Lower leg skin (tissue), 4 donors: ENCODE measurements around the gene PTOV1. TPM values are rescaled to one million over a fixed set of nuclear protein-coding genes. Genes with fewer than 3 reads are reported as not detected.

Source experiments
- DNase-seq, 2 donors: peaks; one replicate each; pipeline ENCODE4 v3.0.0-alpha.2; 2019; ENCODE audit warnings: low spot score in 2 of 2
- H3K4me3 ChIP-seq: fragments of 200-600 bp; sonication (generic); 2 replicates; pipeline ENCODE4 v1.5.1; 2017; ENCODE audit warnings: mild to moderate bottlenecking, low read depth; ENCODE audit not compliant: poor library complexity, severe bottlenecking
- POLR2A ChIP-seq, 2 donors: fragments of 450-650 bp; IDR thresholded peaks; one replicate each; pipeline ENCODE4 v1.6.1; 2016 to 2017; ENCODE audit warnings: antibody characterized with exemption in 2 of 2, mild to moderate bottlenecking in 1 of 2, moderate library complexity in 1 of 2
- WGBS, 2 donors: methylation state at CpG; one replicate each; pipeline ENCODE4 v1.1.5; 2018; 5-methylcytosine and 5-hydroxymethylcytosine counted together
- intact Hi-C: fragments of 100-400 bp; cut with DNase I; formaldehyde crosslinking; loops from one replicate; pipeline ENCODE4 v1.15.0; 2023; ENCODE audit warnings: low total_unique reads
- total RNA-seq, 4 donors: library from RNA; depleted of rRNA; stranded (reverse); fragments of >200 nt; gene quantifications; one replicate each; pipeline ENCODE4 v1.1.0, GENCODE V29; 2016
- TF ChIP-seq, protein P1 (sequence below), 3 donors: fragments of 450-650 bp; IDR thresholded peaks; one replicate each; pipeline ENCODE4 v1.5.1; 2016; ENCODE audit warnings: antibody characterized with exemption in 3 of 3, mild to moderate bottlenecking in 3 of 3, moderate library complexity in 2 of 3

PTOV1 gene
- total RNA-seq, 4 donors from 2014 or later, result 62.4 to 122 (median 92.5) TPM

DNA sequence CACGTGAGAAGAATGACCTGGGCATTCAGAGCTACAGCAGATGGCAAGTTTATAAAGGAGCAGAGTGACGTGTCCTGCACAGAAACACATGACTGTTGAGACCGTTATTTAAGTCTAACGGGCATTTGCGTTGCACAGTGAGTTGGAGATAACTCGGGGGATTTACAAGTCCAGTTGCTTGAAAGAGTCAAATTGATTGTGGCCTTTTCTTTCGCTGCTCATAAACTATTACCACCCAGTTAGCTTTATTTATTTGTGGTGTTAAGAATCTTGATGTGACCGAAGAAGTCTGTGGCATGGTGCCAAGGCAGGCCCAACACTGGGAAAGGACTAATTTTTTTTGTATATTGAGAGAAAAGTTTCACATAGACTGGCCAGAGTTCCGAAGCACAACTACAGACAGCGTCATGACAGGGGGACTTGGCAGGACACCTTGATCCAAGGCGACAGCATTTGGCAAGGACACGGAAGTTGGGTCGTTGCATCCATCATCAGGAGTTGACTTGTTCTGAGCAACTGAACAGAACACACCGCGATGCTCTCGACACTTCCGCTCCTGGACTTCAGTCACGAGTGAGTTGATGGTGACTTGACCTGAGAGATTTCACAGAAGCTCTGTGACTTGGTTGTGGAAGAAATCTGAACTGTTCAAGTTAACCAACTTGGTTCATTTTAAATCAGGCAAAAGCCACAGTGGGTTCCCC lies 11.9 kb upstream of the PTOV1 start:
- no peak for TF ChIP-seq POLR2A (IDR thresholded peaks at IDR 0.05)
- TF ChIP-seq, protein P1, sequence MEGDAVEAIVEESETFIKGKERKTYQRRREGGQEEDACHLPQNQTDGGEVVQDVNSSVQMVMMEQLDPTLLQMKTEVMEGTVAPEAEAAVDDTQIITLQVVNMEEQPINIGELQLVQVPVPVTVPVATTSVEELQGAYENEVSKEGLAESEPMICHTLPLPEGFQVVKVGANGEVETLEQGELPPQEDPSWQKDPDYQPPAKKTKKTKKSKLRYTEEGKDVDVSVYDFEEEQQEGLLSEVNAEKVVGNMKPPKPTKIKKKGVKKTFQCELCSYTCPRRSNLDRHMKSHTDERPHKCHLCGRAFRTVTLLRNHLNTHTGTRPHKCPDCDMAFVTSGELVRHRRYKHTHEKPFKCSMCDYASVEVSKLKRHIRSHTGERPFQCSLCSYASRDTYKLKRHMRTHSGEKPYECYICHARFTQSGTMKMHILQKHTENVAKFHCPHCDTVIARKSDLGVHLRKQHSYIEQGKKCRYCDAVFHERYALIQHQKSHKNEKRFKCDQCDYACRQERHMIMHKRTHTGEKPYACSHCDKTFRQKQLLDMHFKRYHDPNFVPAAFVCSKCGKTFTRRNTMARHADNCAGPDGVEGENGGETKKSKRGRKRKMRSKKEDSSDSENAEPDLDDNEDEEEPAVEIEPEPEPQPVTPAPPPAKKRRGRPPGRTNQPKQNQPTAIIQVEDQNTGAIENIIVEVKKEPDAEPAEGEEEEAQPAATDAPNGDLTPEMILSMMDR (IDR thresholded peaks at IDR 0.05), result no peak
- WGBS, 2 donors, result 93 to 95% methylated on average over 18 of the region's 18 CpGs
- intact Hi-C loops, result no loop called here
- H3K4me3 ChIP-seq, result no peak overlapping the region
- DNase-seq, result no peak

DNA sequence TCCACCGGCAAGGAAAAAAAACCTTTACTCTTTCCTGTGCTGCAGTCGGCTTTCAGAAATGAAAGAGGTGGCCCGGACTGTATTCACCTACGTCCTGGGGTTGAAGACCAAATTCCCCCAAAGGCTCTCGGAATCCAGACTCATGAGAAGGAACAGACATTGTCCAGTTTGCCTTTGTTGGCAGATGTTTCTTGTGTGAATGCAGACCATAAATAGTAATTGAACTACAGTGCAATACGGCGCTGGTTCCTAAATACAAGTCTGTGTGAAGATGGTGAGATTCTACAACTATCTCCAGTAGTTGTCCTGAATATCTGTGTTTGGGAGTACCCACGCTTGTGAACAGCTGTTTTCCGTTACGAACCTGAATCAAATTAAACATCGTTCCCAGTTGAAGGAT lies 11.2 kb upstream of the PTOV1 start:
- TF ChIP-seq, protein P1 (IDR thresholded peaks at IDR 0.05), result no peak
- TF ChIP-seq POLR2A (IDR thresholded peaks at IDR 0.05), result no peak
- intact Hi-C loops, result no loop called here
- DNase-seq, result no peak
- H3K4me3 ChIP-seq, result no peak overlapping the region
- 90 to 91% methylated on average over 11 of the region's 11 CpGs for WGBS, 2 donors

DNA sequence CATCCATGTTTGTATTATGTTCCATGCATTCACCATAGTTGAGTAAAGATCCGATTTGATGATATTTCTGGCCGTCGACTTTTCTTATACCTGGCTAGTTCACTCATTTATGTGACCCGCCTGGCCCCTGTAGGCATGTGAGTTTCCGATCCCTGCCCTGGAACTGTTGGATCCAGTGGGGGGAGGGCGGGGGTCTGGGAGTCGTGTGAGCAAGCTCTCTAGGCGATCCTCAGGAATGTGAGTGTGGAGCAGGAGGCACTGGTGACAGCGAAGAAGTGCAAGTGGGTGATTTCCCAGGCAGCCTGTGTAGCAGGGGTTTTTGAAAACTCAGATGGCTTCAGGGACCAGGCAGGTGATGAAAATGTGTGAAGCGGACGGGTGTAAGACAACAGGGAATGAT lies 10.6 kb upstream of the PTOV1 start:
- no peak overlapping the region for H3K4me3 ChIP-seq
- no peak for TF ChIP-seq POLR2A (IDR thresholded peaks at IDR 0.05)
- TF ChIP-seq, protein P1 (IDR thresholded peaks at IDR 0.05), result no peak
- whole genome bisulfite sequencing, 2 donors, result 87 to 88% methylated on average over 11 of the region's 11 CpGs
- intact Hi-C loops, result no loop called here
- no peak for DNase-seq

DNA sequence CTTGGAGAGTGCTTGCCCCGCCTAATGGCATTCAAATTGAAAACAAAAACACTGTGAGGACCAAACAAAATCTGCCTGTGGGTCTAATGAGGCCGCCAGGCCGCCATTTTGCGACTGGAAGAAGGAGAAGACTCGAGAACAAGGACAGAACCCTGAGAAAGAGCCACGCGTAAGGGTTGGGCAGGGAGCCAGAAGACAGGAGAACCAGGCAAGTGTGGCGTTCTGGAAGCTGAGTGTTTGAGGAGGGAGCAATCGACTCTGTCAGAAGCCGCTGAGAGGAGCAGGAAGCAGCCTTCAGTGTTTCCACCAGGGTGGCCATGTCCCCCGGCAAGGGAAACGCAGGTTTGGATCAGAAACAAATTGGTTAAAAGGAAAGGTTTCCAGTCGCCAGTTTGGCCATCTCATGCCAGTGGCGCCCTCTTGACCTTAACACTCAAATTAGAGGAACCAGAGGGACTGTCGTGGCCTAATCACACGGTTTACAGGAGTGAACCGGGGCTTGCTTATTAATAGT lies 10.2 kb upstream of the PTOV1 start:
- 91 to 93% methylated on average over 17 of the region's 17 CpGs for WGBS, 2 donors
- H3K4me3 ChIP-seq, result no peak overlapping the region
- no peak for DNase-seq
- intact Hi-C loops, result no loop called here
- TF ChIP-seq POLR2A (IDR thresholded peaks at IDR 0.05), result no peak
- TF ChIP-seq, protein P1 (IDR thresholded peaks at IDR 0.05), result no peak

DNA sequence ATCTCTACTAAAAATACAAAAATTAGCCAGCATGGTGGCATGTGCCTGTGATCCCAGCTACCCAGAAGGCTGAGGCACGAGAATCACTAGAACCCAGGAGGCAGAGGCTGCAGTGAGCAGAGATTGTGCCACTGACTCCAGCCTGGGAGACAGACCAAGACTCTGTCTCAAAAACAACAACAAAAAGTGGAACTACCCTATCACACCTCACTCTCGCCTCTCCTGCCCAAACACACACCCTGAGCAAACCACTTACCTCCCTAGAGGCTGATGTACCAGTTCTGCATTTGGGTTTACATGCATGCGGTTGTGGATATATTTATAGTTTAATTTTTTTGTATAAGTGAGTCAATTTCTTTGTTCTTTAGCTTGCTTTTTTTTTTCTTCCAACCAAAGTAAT lies 7.7 kb upstream of the PTOV1 start:
- no peak for TF ChIP-seq POLR2A (IDR thresholded peaks at IDR 0.05)
- TF ChIP-seq, protein P1 (IDR thresholded peaks at IDR 0.05), result no peak

More for the DNA sequence above, 7.7 kb upstream of the PTOV1 start:
- intact Hi-C loops, result no loop called here
- no peak for DNase-seq
- H3K4me3 ChIP-seq, result no peak overlapping the region
- WGBS, 2 donors, result 81 to 85% methylated on average over 3 of the region's 3 CpGs
